ENCODE data around the gene SART1. TPM values are rescaled to one million over a fixed set of nuclear protein-coding genes. Genes with fewer than 3 reads are reported as not detected.

Gene SART1
- total and polyA plus RNA-seq, 10 of the 15 experiments (the other 5 are each of a cell fraction or from before 2014, with no cell fraction given), result 6.2 to 60.5 (median 37.4) TPM

- TF ChIP-seq RB1 (IDR thresholded peaks at IDR 0.05; ENCODE audit: borderline replicate concordance) (peak; percentile 41; the same call in 1 of the 2 replicates), RELB (IDR thresholded peaks at IDR 0.05; ENCODE audit: low read depth) (peak; percentile 70; the same call in 1 of the 2 replicates), KLF5 (IDR thresholded peaks at IDR 0.05; ENCODE audit: partially characterized antibody) (no peak), SKIL (IDR thresholded peaks at IDR 0.05; ENCODE audit: low read depth, poor library complexity, severe bottlenecking) (peak; percentile 65), TARDBP (IDR thresholded peaks at IDR 0.05; ENCODE audit: borderline replicate concordance) (no peak), TCF12 (IDR thresholded peaks at IDR 0.05; ENCODE audit: low read depth, low read length) (0 out of 2 replicates have a peak, but pooled peaks have one; percentile 29)
- TF ChIP-seq, protein P1, sequence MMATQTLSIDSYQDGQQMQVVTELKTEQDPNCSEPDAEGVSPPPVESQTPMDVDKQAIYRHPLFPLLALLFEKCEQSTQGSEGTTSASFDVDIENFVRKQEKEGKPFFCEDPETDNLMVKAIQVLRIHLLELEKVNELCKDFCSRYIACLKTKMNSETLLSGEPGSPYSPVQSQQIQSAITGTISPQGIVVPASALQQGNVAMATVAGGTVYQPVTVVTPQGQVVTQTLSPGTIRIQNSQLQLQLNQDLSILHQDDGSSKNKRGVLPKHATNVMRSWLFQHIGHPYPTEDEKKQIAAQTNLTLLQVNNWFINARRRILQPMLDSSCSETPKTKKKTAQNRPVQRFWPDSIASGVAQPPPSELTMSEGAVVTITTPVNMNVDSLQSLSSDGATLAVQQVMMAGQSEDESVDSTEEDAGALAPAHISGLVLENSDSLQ (IDR thresholded peaks at IDR 0.05), result peak; percentile 6; the same call in 1 of the 2 replicates
Measured at GRCh38 chr11:65927904-65928397, 33.6 kb upstream of the SART1 start (continued).

Data from GM12878 (cell line).